Ascending aorta (tissue), 2 donors: ENCODE data around the gene KLF1. TPM values are rescaled to one million over a fixed set of nuclear protein-coding genes. Genes with fewer than 3 reads are reported as not detected.

Experiments
- DNase-seq, 2 donors: peaks; one replicate each; pipeline ENCODE4 v3.0.0-alpha.2; 2019; ENCODE audit warnings: low spot score in 2 of 2
- H3K27ac ChIP-seq, 2 donors: fragments of 200-600 bp; sonication (generic); one replicate each; pipeline ENCODE4 v1.5.1; 2016 to 2017; ENCODE audit warnings: mild to moderate bottlenecking in 1 of 2
- H3K27me3 ChIP-seq: fragments of 200-600 bp; sonication (generic); one replicate; pipeline ENCODE4 v1.5.1; 2017
- H3K36me3 ChIP-seq, 2 donors: fragments of 200-600 bp; sonication (generic); one replicate each; pipeline ENCODE4 v1.5.1; 2016
- H3K4me1 ChIP-seq, 2 donors: fragments of 200-600 bp; sonication (generic); one replicate each; pipeline ENCODE4 v1.5.1; 2016 to 2017; ENCODE audit warnings: mild to moderate bottlenecking in 1 of 2
- H3K4me3 ChIP-seq, 2 donors: fragments of 200-600 bp; sonication (generic); one replicate each; pipeline ENCODE4 v1.5.1; 2016 to 2017; ENCODE audit warnings: mild to moderate bottlenecking in 1 of 2
- H3K9me3 ChIP-seq, 2 donors: fragments of 200-600 bp; sonication (generic); one replicate each; pipeline ENCODE4 v1.5.1; 2016
- CTCF ChIP-seq, 3 experiments: fragments of 200-600 bp in 2 of 3; fragments of 450-650 bp in 1 of 3; sonication (generic) in 2 of 3; IDR thresholded peaks; one replicate each; pipeline ENCODE4 v1.5.1; 2016 to 2019; ENCODE audit warnings: antibody characterized with exemption in 3 of 3, mild to moderate bottlenecking in 1 of 3, moderate library complexity in 1 of 3
- intact Hi-C: fragments of 100-400 bp; cut with DNase I; formaldehyde crosslinking; loops from one replicate; pipeline ENCODE4 v1.15.1; 2023
- total RNA-seq: library from RNA; depleted of rRNA; stranded (reverse); fragments of >200 nt; gene quantifications from one replicate; pipeline ENCODE4 v1.1.0, GENCODE V29; 2016

The KLF1 gene
- total RNA-seq, 1 donor from 2014 or later: not detected

DNA sequence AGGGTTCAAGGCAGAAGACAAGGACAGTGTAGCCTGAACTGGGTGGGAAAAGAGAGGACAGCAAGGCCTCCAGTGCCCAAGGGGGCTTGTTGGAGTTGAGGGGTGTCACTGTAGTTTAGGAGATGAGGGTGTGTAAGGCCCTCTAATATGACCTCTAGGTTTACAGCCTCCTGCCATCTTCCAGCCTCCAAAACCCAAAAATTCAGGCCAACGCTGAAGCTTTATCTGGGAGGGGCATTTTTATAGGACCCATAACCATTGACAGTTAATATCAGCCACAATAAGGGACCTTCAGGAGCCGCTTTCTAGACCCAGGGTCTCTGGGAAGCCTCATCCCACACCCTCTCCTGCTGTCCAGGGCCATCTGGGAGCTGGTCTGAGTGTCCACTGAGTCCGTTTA, 2.8 kb downstream of the KLF1 start:
- no peak for TF ChIP-seq CTCF (IDR thresholded peaks at IDR 0.05)
- H3K36me3 ChIP-seq: no peaks in the 10 kb centered on the region
- no peak for DNase-seq
- intact Hi-C loops: no loop called here
- no peak overlapping the region for H3K4me3 ChIP-seq
- peaks cover 3 to 18% of the 10 kb centered on the region in 2 donors for H3K4me1 ChIP-seq
- H3K27ac ChIP-seq: no peak overlapping the region
- peaks cover 13% of the 10 kb centered on the region for H3K27me3 ChIP-seq
- H3K9me3 ChIP-seq: no peaks in the 10 kb centered on the region

GRCh38 chr19:12882589-12882988, 4.4 kb downstream of the KLF1 start:
- Histone ChIP-seq H3K27ac (no peak overlapping the region), H3K4me3 (no peak overlapping the region), H3K4me1 (peaks cover 3 to 18% of the 10 kb centered on the region in 2 donors), H3K9me3 (no peaks in the 10 kb centered on the region), H3K36me3 (peaks cover 12% of the 10 kb centered on the region in 2 donors), H3K27me3 (peaks cover 13% of the 10 kb centered on the region)
- no peak for TF ChIP-seq CTCF (IDR thresholded peaks at IDR 0.05)
- intact Hi-C loops: no loop called here
- no peak for DNase-seq

DNA sequence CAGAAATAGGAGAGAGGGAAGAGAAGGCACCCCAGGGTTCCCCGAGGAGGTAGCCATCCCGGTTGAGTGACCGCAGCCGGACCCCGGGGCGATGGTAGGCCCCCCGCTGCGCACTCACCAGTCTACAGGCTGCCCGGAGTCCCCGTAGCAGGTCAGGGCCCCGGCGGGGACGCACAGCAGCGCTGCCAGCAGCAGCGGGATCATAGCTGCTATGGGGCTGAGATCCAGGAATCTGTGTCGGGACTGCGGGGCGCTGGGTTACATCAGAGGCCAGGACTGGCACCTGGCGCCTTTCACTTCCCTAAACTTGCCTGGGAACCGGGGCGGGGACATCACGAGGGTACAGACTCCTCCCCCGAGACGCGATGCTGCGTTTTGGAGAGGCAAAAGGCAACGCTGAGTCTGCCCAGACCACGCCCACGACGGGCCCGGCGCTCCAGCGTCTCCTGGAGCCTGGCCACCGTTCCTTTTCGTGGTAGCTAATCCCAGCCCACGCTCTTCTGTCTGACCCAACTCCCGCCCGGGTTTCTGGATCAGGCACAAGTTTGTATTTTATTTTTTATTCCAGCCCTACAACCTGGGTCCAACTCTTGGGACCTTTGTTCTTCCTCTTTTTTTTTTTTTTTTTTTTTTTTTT, 5.7 kb downstream of the KLF1 start, which contains the start of gene DNASE2:
Gene DNASE2, minus strand, starts transcription at position 278 of the 637 bp plus-strand sequence. Its CDS starts 74 bp downstream, at position 204.
- intact Hi-C loops: loop anchor here (2.0 kb wide), 1 partner anchor 34 kb away; no protein-coding TSS in a partner anchor
- Histone ChIP-seq H3K4me3 (peak within 1 kb of the TSS; percentile 61 to 74), H3K4me1 (peaks cover 3 to 18% of the 10 kb centered on the region in 2 donors), H3K9me3 (no peaks in the 10 kb centered on the region), H3K27ac (peak within 1 kb of the TSS; percentile 76 to 92), H3K27me3 (peaks cover 13% of the 10 kb centered on the region), H3K36me3 (peaks cover 12 to 23% of the 10 kb centered on the region in 2 donors)
- DNase-seq: peak; percentile 91 to 98
- TF ChIP-seq CTCF (IDR thresholded peaks at IDR 0.05): no peak

DNA sequence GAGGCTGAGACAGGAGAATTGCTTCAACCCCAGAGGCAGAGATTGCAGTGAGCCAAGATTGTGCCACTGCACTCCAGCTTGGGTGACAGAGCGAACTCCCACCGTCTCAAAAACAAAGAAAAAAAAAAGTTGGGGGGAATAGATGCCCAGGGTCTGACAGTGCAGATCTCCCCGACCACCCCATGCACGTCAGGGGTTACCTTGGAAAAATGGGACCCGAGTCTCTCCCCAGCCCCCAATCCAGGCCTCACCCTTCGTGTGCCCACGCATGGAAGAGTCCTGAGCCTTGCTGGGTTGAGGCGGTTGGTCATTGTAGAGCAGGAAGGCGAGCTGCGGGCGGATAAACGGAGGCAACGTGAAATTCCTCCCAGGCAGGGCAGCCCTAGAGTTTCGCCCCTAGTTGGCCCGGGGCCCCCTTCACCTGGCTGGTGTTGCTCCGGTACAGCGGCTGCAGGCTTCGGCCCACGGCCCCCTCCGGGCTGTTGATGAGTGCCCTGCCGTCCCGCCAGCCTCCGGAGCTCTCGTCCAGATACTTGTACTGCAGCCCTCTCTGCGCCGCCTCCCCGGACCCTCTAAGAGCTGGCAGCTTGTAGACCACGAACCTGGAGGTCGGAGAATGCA, 6.3 kb downstream of the KLF1 start:
- Histone ChIP-seq H3K4me1 (peaks cover 2 to 16% of the 10 kb centered on the region in 2 donors), H3K27me3 (peaks cover 10% of the 10 kb centered on the region), H3K36me3 (peaks cover 17 to 29% of the 10 kb centered on the region in 2 donors), H3K27ac (peak overlapping the region; percentile 76 to 92), H3K4me3 (peak overlapping the region; percentile 61 to 74), H3K9me3 (no peaks in the 10 kb centered on the region)
- intact Hi-C loops: loop anchor here (2.0 kb wide), 1 partner anchor 34 kb away; no protein-coding TSS in a partner anchor
- no peak for DNase-seq
- TF ChIP-seq CTCF (IDR thresholded peaks at IDR 0.05): no peak

DNA sequence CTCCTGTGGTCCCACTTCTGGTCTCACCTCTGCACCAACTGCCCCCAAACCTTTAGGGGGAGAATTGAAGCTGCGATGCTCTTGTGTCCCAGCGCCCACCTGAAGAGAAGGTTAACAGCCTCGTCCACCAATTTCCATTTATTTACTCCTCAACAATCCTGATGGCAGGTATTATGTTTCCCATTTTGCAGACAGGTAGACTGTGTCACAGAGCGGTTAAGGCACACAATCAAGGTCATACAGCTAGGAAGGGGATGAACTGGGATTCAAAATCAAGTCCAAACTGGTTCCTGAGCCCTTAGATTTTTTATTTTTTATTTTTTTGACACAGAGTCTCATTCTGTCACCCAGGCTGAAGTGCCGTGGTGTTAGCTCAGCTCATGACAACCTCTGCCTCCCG, 11.9 kb downstream of the KLF1 start:
- peaks cover 25 to 44% of the 10 kb centered on the region in 2 donors for H3K36me3 ChIP-seq
- H3K4me1 ChIP-seq: peaks cover 0 to 2% of the 10 kb centered on the region in 2 donors
- intact Hi-C loops: no loop called here
- no peak overlapping the region for H3K27ac ChIP-seq
- DNase-seq: no peak
- no peaks in the 10 kb centered on the region for H3K9me3 ChIP-seq
- no peaks in the 10 kb centered on the region for H3K27me3 ChIP-seq
- no peak for TF ChIP-seq CTCF (IDR thresholded peaks at IDR 0.05)
- H3K4me3 ChIP-seq: no peak overlapping the region
